ENCODE measurements around the gene FOSB. TPM values are rescaled to one million over a fixed set of nuclear protein-coding genes. Genes with fewer than 3 reads are reported as not detected.
A peak's percentile ranks its signal among the peaks of the same experiment; 100 is the strongest.

Gene FOSB
- total RNA-seq, 1 donor from 2014 or later, result 20.4 TPM

- intact Hi-C loops (cut with micrococcal nuclease), result loop anchor here (10.0 kb wide), 2 partner anchors 264 to 354 kb away; no protein-coding TSS in a partner anchor
- no peaks in the 10 kb centered on the region for H3K9me3 Mint-ChIP-seq
- DNase-seq (no peak), ATAC-seq (ENCODE audit: low read depth) (no peak)
- H3K4me3 Mint-ChIP-seq, result peak overlapping the region; percentile 11
- ChIA-PET CTCF (interaction anchor here (1.4 to 1.7 kb wide), 2 partner anchors 18 to 58 kb away, joined by 3 to 5 read pairs; no protein-coding TSS in a partner anchor), POLR2A (interaction anchor here (0.9 kb wide), 1 partner anchor 18 kb away, joined by 3 read pairs; no protein-coding TSS in a partner anchor)
- TF ChIP-seq CTCF (IDR thresholded peaks at IDR 0.05), result no peak
- H3K36me3 Mint-ChIP-seq (ENCODE audit: low read depth), result peaks cover 52% of the 10 kb centered on the region
- no peaks in the 10 kb centered on the region for H3K27me3 Mint-ChIP-seq
- peaks cover 61% of the 10 kb centered on the region for H3K4me1 Mint-ChIP-seq
- no peak overlapping the region for H3K27ac Mint-ChIP-seq
Observed at GRCh38 chr19:45420356-45420755, 47.4 kb upstream of the FOSB start.

GRCh38 chr19:45420871-45421270 lies 46.9 kb upstream of the FOSB start:
- H3K27me3 Mint-ChIP-seq, result no peaks in the 10 kb centered on the region
- no peak for ATAC-seq (ENCODE audit: low read depth)
- peaks cover 61% of the 10 kb centered on the region for H3K4me1 Mint-ChIP-seq
- H3K4me3 Mint-ChIP-seq, result peak overlapping the region; percentile 11
- ChIA-PET CTCF (interaction anchor here (1.2 to 1.4 kb wide), 2 partner anchors 58 to 64 kb away, joined by 3 to 5 read pairs; no protein-coding TSS in a partner anchor), POLR2A (interaction anchor here (0.9 to 1.1 kb wide), 2 partner anchors 18 to 49 kb away, joined by 3 to 8 read pairs; no protein-coding TSS in a partner anchor)
- no peak for DNase-seq
- no peak for TF ChIP-seq CTCF (IDR thresholded peaks at IDR 0.05)
- H3K27ac Mint-ChIP-seq, result peak overlapping the region; percentile 69
- H3K36me3 Mint-ChIP-seq (ENCODE audit: low read depth), result peaks cover 47% of the 10 kb centered on the region
- H3K9me3 Mint-ChIP-seq, result no peaks in the 10 kb centered on the region
- intact Hi-C loops (cut with micrococcal nuclease), result loop anchor here (10.0 kb wide), 2 partner anchors 264 to 354 kb away; no protein-coding TSS in a partner anchor

- Mint-ChIP-seq H3K27me3 (no peaks in the 10 kb centered on the region), H3K4me3 (peak overlapping the region; percentile 2), H3K9me3 (no peaks in the 10 kb centered on the region), H3K36me3 (ENCODE audit: low read depth) (peaks cover 39% of the 10 kb centered on the region), H3K27ac (peak overlapping the region; percentile 36), H3K4me1 (peaks cover 62% of the 10 kb centered on the region)
- no peak for ATAC-seq (ENCODE audit: low read depth)
- DNase-seq, result no peak
- POLR2A ChIA-PET, result interaction anchor here (1.1 kb wide), 1 partner anchor 47 kb away, joined by 8 read pairs; no protein-coding TSS in a partner anchor
- TF ChIP-seq CTCF (IDR thresholded peaks at IDR 0.05), result no peak
- intact Hi-C loops (cut with micrococcal nuclease), result loop anchor here (2.0 to 10.0 kb wide), 3 partner anchors 17 to 353 kb away; no protein-coding TSS in a partner anchor
- CTCF ChIA-PET, result interaction anchor here (1.1 to 1.2 kb wide), 2 partner anchors 20 to 63 kb away, joined by 3 to 5 read pairs; no protein-coding TSS in a partner anchor
Observed at GRCh38 chr19:45421947-45422498, 45.8 kb upstream of the FOSB start.

GRCh38 chr19:45423033-45423588 lies 44.7 kb upstream of the FOSB start:
- Mint-ChIP-seq H3K4me1 (peaks cover 66% of the 10 kb centered on the region), H3K27ac (peak overlapping the region; percentile 89), H3K9me3 (no peaks in the 10 kb centered on the region), H3K36me3 (ENCODE audit: low read depth) (peaks cover 31% of the 10 kb centered on the region), H3K27me3 (no peaks in the 10 kb centered on the region), H3K4me3 (peak overlapping the region; percentile 96)
- ATAC-seq (ENCODE audit: low read depth), result no peak
- intact Hi-C loops (cut with micrococcal nuclease), result loop anchor here (1.0 to 10.0 kb wide), 4 partner anchors 16 to 352 kb away; partner anchors contain the start of gene POLR1G
- CTCF ChIA-PET, result interaction anchor here (1.0 kb wide), 1 partner anchor 16 kb away, joined by 4 read pairs; no protein-coding TSS in a partner anchor
- DNase-seq, result no peak
- TF ChIP-seq CTCF (IDR thresholded peaks at IDR 0.05), result no peak
- POLR2A ChIA-PET, result interaction anchor here (0.6 to 0.8 kb wide), 3 partner anchors 16 to 421 kb away, joined by 3 to 4 read pairs (median 3); no protein-coding TSS in a partner anchor

All from activated B cell treated with CpG ODN at 0.5 μM for 24 hours (primary cell).